Measurements from ENCODE around the gene TMC3. TPM values are rescaled to one million over a fixed set of nuclear protein-coding genes. Genes with fewer than 3 reads are reported as not detected.
"Not testable (repeated sequence)": the region's sequence is repeated elsewhere in the genome, so short reads cannot be mapped to it uniquely, and the experiment has no call there.

The TMC3 gene
- total RNA-seq, 1 experiment from 2014 or later = not detected

- CTCF ChIA-PET = no interaction called here
- H3K79me2 ChIP-seq (ENCODE audit: low read depth) = no peaks in the 10 kb centered on the region
- H3K9me2 ChIP-seq (ENCODE audit: insufficient read depth) = no peaks in the 10 kb centered on the region
- no peaks in the 10 kb centered on the region for H3K4me1 ChIP-seq (replicated peaks; ENCODE audit: insufficient read depth)
- no peak overlapping the region for H2AFZ ChIP-seq
- BruUV-seq (replicated peaks) = no TSS peak
- no peak overlapping the region for H3K27ac ChIP-seq
- POLR2A ChIA-PET (ENCODE audit: unreplicated experiment) = no interaction called here
- H3K36me3 ChIP-seq (ENCODE audit: low read depth) = no peaks in the 10 kb centered on the region
- no peak overlapping the region for H3K4me2 ChIP-seq
- TF ChIP-seq EZH2 (IDR thresholded peaks at IDR 0.05; ENCODE audit: low read depth) (no peak), CTCF (conservative IDR thresholded peaks at IDR 0.05) (no peak)
- peaks cover 53% of the 10 kb centered on the region for H3K27me3 ChIP-seq (ENCODE audit: insufficient read depth, low read depth)
- no peak overlapping the region for H3K4me3 ChIP-seq
- no peaks in the 10 kb centered on the region for H3K9me3 ChIP-seq (ENCODE audit: insufficient read depth, low read depth)
- H4K20me1 ChIP-seq (ENCODE audit: insufficient read depth) = no peaks in the 10 kb centered on the region
- intact Hi-C loops (cut with micrococcal nuclease; ENCODE audit: unreplicated experiment) = no loop called here
- no peak for DNase-seq
- H3F3A ChIP-seq (ENCODE audit: insufficient read depth, low read depth) = no peaks in the 10 kb centered on the region
Observed at GRCh38 chr15:81331600-81331999, 42.4 kb downstream of the TMC3 start.

GRCh38 chr15:81331141-81331540 lies 42.9 kb downstream of the TMC3 start:
- H3K4me1 ChIP-seq (replicated peaks; ENCODE audit: insufficient read depth); H3K27ac ChIP-seq; H2AFZ ChIP-seq; H4K20me1 ChIP-seq (ENCODE audit: insufficient read depth); BruUV-seq (replicated peaks); CTCF ChIA-PET; H3F3A ChIP-seq (ENCODE audit: insufficient read depth, low read depth); H3K79me2 ChIP-seq (ENCODE audit: low read depth); H3K9me2 ChIP-seq (ENCODE audit: insufficient read depth); H3K4me3 ChIP-seq; H3K4me2 ChIP-seq; DNase-seq; H3K36me3 ChIP-seq (ENCODE audit: low read depth); intact Hi-C loops (cut with micrococcal nuclease; ENCODE audit: unreplicated experiment); H3K9me3 ChIP-seq (ENCODE audit: insufficient read depth, low read depth); POLR2A ChIA-PET (ENCODE audit: unreplicated experiment): not testable (repeated sequence)
- H3K27me3 ChIP-seq (ENCODE audit: insufficient read depth, low read depth) = peaks cover 54% of the 10 kb centered on the region

GRCh38 chr15:81330366-81331090 lies 43.5 kb downstream of the TMC3 start:
- BruUV-seq (replicated peaks) = no TSS peak
- Histone ChIP-seq H3K4me2 (no peak overlapping the region), H3K4me1 (replicated peaks; ENCODE audit: insufficient read depth) (no peaks in the 10 kb centered on the region), H3K9me3 (ENCODE audit: insufficient read depth, low read depth) (no peaks in the 10 kb centered on the region), H4K20me1 (ENCODE audit: insufficient read depth) (no peaks in the 10 kb centered on the region), H3K9me2 (ENCODE audit: insufficient read depth) (no peaks in the 10 kb centered on the region), H3K27me3 (ENCODE audit: insufficient read depth, low read depth) (peaks cover 54% of the 10 kb centered on the region), H2AFZ (no peak overlapping the region), H3K36me3 (ENCODE audit: low read depth) (no peaks in the 10 kb centered on the region), H3K27ac (no peak overlapping the region), H3K79me2 (ENCODE audit: low read depth) (no peaks in the 10 kb centered on the region), H3K4me3 (no peak overlapping the region), H3F3A (ENCODE audit: insufficient read depth, low read depth) (no peaks in the 10 kb centered on the region)
- intact Hi-C loops (cut with micrococcal nuclease; ENCODE audit: unreplicated experiment) = no loop called here
- ChIA-PET POLR2A (ENCODE audit: unreplicated experiment) (no interaction called here), CTCF (no interaction called here)
- TF ChIP-seq EZH2 (IDR thresholded peaks at IDR 0.05; ENCODE audit: low read depth) (no peak), CTCF (conservative IDR thresholded peaks at IDR 0.05) (no peak)
- no peak for DNase-seq

- ChIA-PET POLR2A (ENCODE audit: unreplicated experiment) (no interaction called here), CTCF (no interaction called here)
- no peaks in the 10 kb centered on the region for H3K9me3 ChIP-seq (ENCODE audit: insufficient read depth, low read depth)
- H3K4me1 ChIP-seq (replicated peaks; ENCODE audit: insufficient read depth) = no peaks in the 10 kb centered on the region
- H3F3A ChIP-seq (ENCODE audit: insufficient read depth, low read depth) = no peaks in the 10 kb centered on the region
- H3K27me3 ChIP-seq (ENCODE audit: insufficient read depth, low read depth) = peaks cover 64% of the 10 kb centered on the region
- H3K27ac ChIP-seq = no peak overlapping the region
- no peaks in the 10 kb centered on the region for H4K20me1 ChIP-seq (ENCODE audit: insufficient read depth)
- no peak for TF ChIP-seq EZH2 (IDR thresholded peaks at IDR 0.05; ENCODE audit: low read depth)
- TF ChIP-seq CTCF (conservative IDR thresholded peaks at IDR 0.05) = no peak
- H3K9me2 ChIP-seq (ENCODE audit: insufficient read depth) = no peaks in the 10 kb centered on the region
- no peak overlapping the region for H2AFZ ChIP-seq
- intact Hi-C loops (cut with micrococcal nuclease; ENCODE audit: unreplicated experiment) = no loop called here
- BruUV-seq (replicated peaks) = no TSS peak
- no peaks in the 10 kb centered on the region for H3K36me3 ChIP-seq (ENCODE audit: low read depth)
- DNase-seq = no peak
- no peak overlapping the region for H3K4me3 ChIP-seq
- H3K79me2 ChIP-seq (ENCODE audit: low read depth) = no peaks in the 10 kb centered on the region
- no peak overlapping the region for H3K4me2 ChIP-seq
Observed at GRCh38 chr15:81329446-81329845, 44.6 kb downstream of the TMC3 start.
